AG09309 (cell line): Measurements from ENCODE around the gene KCNQ4.

Experiments used
- DNase-seq: peaks from one replicate; pipeline ENCODE4 v3.0.0-alpha.2; 2010; ENCODE audit warnings: low read depth
- H3K4me3 ChIP-seq: 2 replicates; pipeline ENCODE4 v1.5.1; 2011; ENCODE audit warnings: mild to moderate bottlenecking, low read depth, low read length, moderate library complexity; ENCODE audit not compliant: control insufficient read depth
- TF ChIP-seq, protein P1 (sequence below): IDR thresholded peaks from 2 replicates; pipeline ENCODE4 v1.5.1; 2011; ENCODE audit warnings: mild to moderate bottlenecking, low read depth, low read length, inconsistent platforms; ENCODE audit not compliant: insufficient read depth, control insufficient read depth; ENCODE audit errors: missing control alignments

The KCNQ4 gene

DNA sequence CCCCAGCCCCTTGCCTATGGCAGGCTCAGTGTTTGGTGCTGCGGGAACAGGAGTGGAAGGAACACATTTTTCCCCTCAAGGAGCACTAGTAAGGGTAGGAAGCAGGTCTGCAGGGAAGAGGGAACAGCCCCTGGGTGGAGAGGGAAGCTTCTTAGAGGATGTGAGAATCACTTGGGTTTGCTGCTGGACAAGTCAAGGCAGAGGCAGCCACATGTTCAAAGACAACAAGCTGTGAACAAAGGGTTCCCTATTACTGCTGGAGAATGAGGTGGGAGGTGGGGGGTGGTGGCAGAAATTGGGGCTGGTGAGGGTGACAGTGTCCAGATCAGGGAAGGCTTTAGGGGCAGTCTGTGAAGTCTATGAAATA lies 103.4 kb downstream of the KCNQ4 start:
- TF ChIP-seq, protein P1, sequence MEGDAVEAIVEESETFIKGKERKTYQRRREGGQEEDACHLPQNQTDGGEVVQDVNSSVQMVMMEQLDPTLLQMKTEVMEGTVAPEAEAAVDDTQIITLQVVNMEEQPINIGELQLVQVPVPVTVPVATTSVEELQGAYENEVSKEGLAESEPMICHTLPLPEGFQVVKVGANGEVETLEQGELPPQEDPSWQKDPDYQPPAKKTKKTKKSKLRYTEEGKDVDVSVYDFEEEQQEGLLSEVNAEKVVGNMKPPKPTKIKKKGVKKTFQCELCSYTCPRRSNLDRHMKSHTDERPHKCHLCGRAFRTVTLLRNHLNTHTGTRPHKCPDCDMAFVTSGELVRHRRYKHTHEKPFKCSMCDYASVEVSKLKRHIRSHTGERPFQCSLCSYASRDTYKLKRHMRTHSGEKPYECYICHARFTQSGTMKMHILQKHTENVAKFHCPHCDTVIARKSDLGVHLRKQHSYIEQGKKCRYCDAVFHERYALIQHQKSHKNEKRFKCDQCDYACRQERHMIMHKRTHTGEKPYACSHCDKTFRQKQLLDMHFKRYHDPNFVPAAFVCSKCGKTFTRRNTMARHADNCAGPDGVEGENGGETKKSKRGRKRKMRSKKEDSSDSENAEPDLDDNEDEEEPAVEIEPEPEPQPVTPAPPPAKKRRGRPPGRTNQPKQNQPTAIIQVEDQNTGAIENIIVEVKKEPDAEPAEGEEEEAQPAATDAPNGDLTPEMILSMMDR = no peak
- no peak for DNase-seq
- H3K4me3 ChIP-seq = no peak overlapping the region

DNA sequence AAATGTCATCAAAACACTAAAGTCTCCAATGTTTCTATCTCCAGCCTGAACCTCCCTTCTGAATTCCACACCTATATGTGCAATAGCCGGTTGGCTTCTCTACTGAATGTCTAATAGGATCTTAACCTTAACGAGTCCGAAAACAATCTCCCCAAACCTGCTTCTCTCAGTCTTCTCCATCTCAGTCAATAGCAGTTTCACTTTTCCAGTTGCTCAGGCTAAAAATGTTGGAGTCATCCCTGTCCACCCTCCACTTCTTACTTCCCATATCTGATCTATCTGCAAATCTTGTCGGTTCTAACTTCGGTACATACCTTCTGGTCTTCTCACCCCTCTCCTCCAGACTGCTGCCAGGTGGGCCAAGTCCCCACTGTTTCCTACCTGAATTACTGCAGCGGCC lies 104.1 kb downstream of the KCNQ4 start:
- H3K4me3 ChIP-seq = no peak overlapping the region
- TF ChIP-seq, protein P1 = no peak
- DNase-seq = no peak
